Measurements from ENCODE around the gene PHACTR2. TPM values are rescaled to one million over a fixed set of nuclear protein-coding genes. Genes with fewer than 3 reads are reported as not detected.

PHACTR2 gene
- total and polyA plus RNA-seq, 2 of the 13 experiments (the other 11 are each of a cell fraction or from before 2014, with no cell fraction given), result 11.3 to 28.2 TPM

- TF ChIP-seq SP140L (CRISPR knock-in tag; IDR thresholded peaks at IDR 0.05; ENCODE audit: borderline replicate concordance), result 0 out of 2 replicates have a peak, but pooled peaks have one; percentile 2
- no peak for TF ChIP-seq ZNF703 (CRISPR knock-in tag; IDR thresholded peaks at IDR 0.05; ENCODE audit: borderline replicate concordance)
- 0 out of 2 replicates have a peak, but pooled peaks have one; percentile 44 for TF ChIP-seq ZNF230 (CRISPR knock-in tag; IDR thresholded peaks at IDR 0.05)
- peak; percentile 94 for TF ChIP-seq MAX (IDR thresholded peaks at IDR 0.05)
- TF ChIP-seq ZNF713 (CRISPR knock-in tag; IDR thresholded peaks at IDR 0.05), result no peak
- peak; percentile 82; the same call in 1 of the 2 replicates for TF ChIP-seq DNMT1 (CRISPR knock-in tag; IDR thresholded peaks at IDR 0.05)
- TF ChIP-seq, protein P1, sequence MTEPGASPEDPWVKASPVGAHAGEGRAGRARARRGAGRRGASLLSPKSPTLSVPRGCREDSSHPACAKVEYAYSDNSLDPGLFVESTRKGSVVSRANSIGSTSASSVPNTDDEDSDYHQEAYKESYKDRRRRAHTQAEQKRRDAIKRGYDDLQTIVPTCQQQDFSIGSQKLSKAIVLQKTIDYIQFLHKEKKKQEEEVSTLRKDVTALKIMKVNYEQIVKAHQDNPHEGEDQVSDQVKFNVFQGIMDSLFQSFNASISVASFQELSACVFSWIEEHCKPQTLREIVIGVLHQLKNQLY (CRISPR knock-in tag; IDR thresholded peaks at IDR 0.05), result no peak
- TF ChIP-seq ZNF138 (CRISPR knock-in tag; IDR thresholded peaks at IDR 0.05; ENCODE audit: low read depth), result peak; percentile 58; the same call in 1 of the 2 replicates
- TF ChIP-seq AGO2 (optimal IDR thresholded peaks at IDR 0.05; ENCODE audit: low read depth, low read length), result peak; percentile 72
- peak; percentile 66 for TF ChIP-seq ERF (CRISPR knock-in tag; IDR thresholded peaks at IDR 0.05)
- TF ChIP-seq PCBP2 (optimal IDR thresholded peaks at IDR 0.05; ENCODE audit: low read depth, low read length, poor library complexity, severe bottlenecking), result no peak
- peak; percentile 76 for TF ChIP-seq ATF7-NPFF (CRISPR knock-in tag; IDR thresholded peaks at IDR 0.05; ENCODE audit: low read depth)
- TF ChIP-seq, protein P2, sequence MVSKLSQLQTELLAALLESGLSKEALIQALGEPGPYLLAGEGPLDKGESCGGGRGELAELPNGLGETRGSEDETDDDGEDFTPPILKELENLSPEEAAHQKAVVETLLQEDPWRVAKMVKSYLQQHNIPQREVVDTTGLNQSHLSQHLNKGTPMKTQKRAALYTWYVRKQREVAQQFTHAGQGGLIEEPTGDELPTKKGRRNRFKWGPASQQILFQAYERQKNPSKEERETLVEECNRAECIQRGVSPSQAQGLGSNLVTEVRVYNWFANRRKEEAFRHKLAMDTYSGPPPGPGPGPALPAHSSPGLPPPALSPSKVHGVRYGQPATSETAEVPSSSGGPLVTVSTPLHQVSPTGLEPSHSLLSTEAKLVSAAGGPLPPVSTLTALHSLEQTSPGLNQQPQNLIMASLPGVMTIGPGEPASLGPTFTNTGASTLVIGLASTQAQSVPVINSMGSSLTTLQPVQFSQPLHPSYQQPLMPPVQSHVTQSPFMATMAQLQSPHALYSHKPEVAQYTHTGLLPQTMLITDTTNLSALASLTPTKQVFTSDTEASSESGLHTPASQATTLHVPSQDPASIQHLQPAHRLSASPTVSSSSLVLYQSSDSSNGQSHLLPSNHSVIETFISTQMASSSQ (IDR thresholded peaks at IDR 0.05; ENCODE audit: low read depth), result no peak
- TF ChIP-seq, protein P2 (CRISPR knock-in tag; IDR thresholded peaks at IDR 0.05; ENCODE audit: borderline replicate concordance), result 0 out of 2 replicates have a peak, but pooled peaks have one; percentile 41
- no peak for TF ChIP-seq DNMT3B (CRISPR knock-in tag; conservative IDR thresholded peaks at IDR 0.05)
- no peak; the same call in 1 of the 2 replicates for TF ChIP-seq TMF1 (CRISPR knock-in tag; IDR thresholded peaks at IDR 0.05; ENCODE audit: low read depth)
- peak; percentile 71 for TF ChIP-seq NR2F2 (IDR thresholded peaks at IDR 0.05; ENCODE audit: borderline replicate concordance, low read depth)
- TF ChIP-seq AGO1 (IDR thresholded peaks at IDR 0.05; ENCODE audit: low read depth, low read length, poor library complexity, severe bottlenecking), result peak; percentile 70
- peak; percentile 69; the same call in 1 of the 2 replicates for TF ChIP-seq ZNF446 (CRISPR knock-in tag; IDR thresholded peaks at IDR 0.05)
- peak; percentile 94; the same call in 1 of the 2 replicates for TF ChIP-seq ZNF451 (CRISPR knock-in tag; IDR thresholded peaks at IDR 0.05)
- TF ChIP-seq MYC (CRISPR knock-in tag; IDR thresholded peaks at IDR 0.05; ENCODE audit: borderline replicate concordance), result peak; percentile 76; the same call in 1 of the 2 replicates
- 0 out of 2 replicates have a peak, but pooled peaks have one; percentile 13 for TF ChIP-seq ZNF615 (CRISPR knock-in tag; IDR thresholded peaks at IDR 0.05; ENCODE audit: borderline replicate concordance)
- TF ChIP-seq SNAPC2 (CRISPR knock-in tag; IDR thresholded peaks at IDR 0.05), result peak; percentile 62; the same call in 1 of the 2 replicates
- peak; percentile 66 for TF ChIP-seq IKZF4 (CRISPR knock-in tag; IDR thresholded peaks at IDR 0.05; ENCODE audit: borderline replicate concordance, low read depth, not compliant biosample characterization)
- TF ChIP-seq POLR2AphosphoS5 (IDR thresholded peaks at IDR 0.05; ENCODE audit: low read depth, low read length), result peak; percentile 61
These were observed at the start of gene PHACTR2 (continued) for GRCh38 chr6:143677891-143678791.

All from HepG2 (cell line).